Measurements from ENCODE around the gene EPHA10. TPM values are rescaled to one million over a fixed set of nuclear protein-coding genes. Genes with fewer than 3 reads are reported as not detected.

EPHA10 gene
- total RNA-seq, 1 experiment from 2014 or later = not detected

Small RNAs within 50 kb of the gene (small RNA-seq; reads per million reads assigned to genes)
- gene RF00019 = not detected

Other genes with a start within 250 kb of the EPHA10 start
- 8.6 and 9.7 TPM in 2 replicates for gene SNIP1, start 210.8 kb downstream of the EPHA10 start, total RNA-seq (2014; rRNA removed; shearing (Covaris generic); ENCODE audit: low replicate concordance)
- not detected in 2 replicates for gene DNALI1, start 208.2 kb downstream of the EPHA10 start, total RNA-seq (2014; rRNA removed; shearing (Covaris generic); ENCODE audit: low replicate concordance)
- gene GNL2, start 169.2 kb downstream of the EPHA10 start, total RNA-seq (2014; rRNA removed; shearing (Covaris generic); ENCODE audit: low replicate concordance) = 56.2 and 76.1 TPM in 2 replicates
- not detected in 2 replicates for gene RSPO1, start 130.2 kb downstream of the EPHA10 start, total RNA-seq (2014; rRNA removed; shearing (Covaris generic); ENCODE audit: low replicate concordance)
- 25.7 and 33.1 TPM in 2 replicates for gene CDCA8, start 72.6 kb downstream of the EPHA10 start, total RNA-seq (2014; rRNA removed; shearing (Covaris generic); ENCODE audit: low replicate concordance)
- 27.8 and 31.6 TPM in 2 replicates for gene MANEAL, start 28.7 kb upstream of the EPHA10 start, total RNA-seq (2014; rRNA removed; shearing (Covaris generic); ENCODE audit: low replicate concordance)
- gene C1orf122, start 42.7 kb upstream of the EPHA10 start, total RNA-seq (2014; rRNA removed; shearing (Covaris generic); ENCODE audit: low replicate concordance) = 26.2 and 56.2 TPM in 2 replicates
- gene YRDC, start 43.1 kb upstream of the EPHA10 start, total RNA-seq (2014; rRNA removed; shearing (Covaris generic); ENCODE audit: low replicate concordance) = 17.6 and 21.8 TPM in 2 replicates
- gene MTF1, start 94.5 kb upstream of the EPHA10 start, total RNA-seq (2014; rRNA removed; shearing (Covaris generic); ENCODE audit: low replicate concordance) = 2.3 and 5.1 TPM in 2 replicates
- 45.7 and 47.0 TPM in 2 replicates for gene INPP5B, start 181.9 kb upstream of the EPHA10 start, total RNA-seq (2014; rRNA removed; shearing (Covaris generic); ENCODE audit: low replicate concordance)
- 56.8 and 124 TPM in 2 replicates for gene SF3A3, start 224.9 kb upstream of the EPHA10 start, total RNA-seq (2014; rRNA removed; shearing (Covaris generic); ENCODE audit: low replicate concordance)
- 4.6 and 10.7 TPM in 2 replicates for gene FHL3, start 240.4 kb upstream of the EPHA10 start, total RNA-seq (2014; rRNA removed; shearing (Covaris generic); ENCODE audit: low replicate concordance)
- 27.3 and 31.1 TPM in 2 replicates for gene UTP11, start 247.6 kb upstream of the EPHA10 start, total RNA-seq (2014; rRNA removed; shearing (Covaris generic); ENCODE audit: low replicate concordance)

Measured in Karpas-422 (cell line).